Psoas muscle (tissue), 8 donors: ENCODE data around the gene NTRK3. TPM values are rescaled to one million over a fixed set of nuclear protein-coding genes. Genes with fewer than 3 reads are reported as not detected.

Experiments used
- ATAC-seq, 4 donors: fragments of 200-7000 bp; cut with Tn5 transposase; one replicate each; pipeline ENCODE4 v1.9.1; 2020; ENCODE audit warnings: moderate library complexity in 3 of 4, mild to moderate bottlenecking in 2 of 4
- DNase-seq, 2 donors: peaks; one replicate each; pipeline ENCODE4 v3.0.0-alpha.2; 2020
- H3K27ac ChIP-seq: fragments of 200-600 bp; one replicate; pipeline ENCODE4 v1.8.0; 2022
- H3K27me3 ChIP-seq, 3 donors: fragments of 200-600 bp in 1 of 3; one replicate each; pipeline versions ENCODE4 v1.6.1 to v1.8.0; 2013 to 2022; ENCODE audit warnings: low read length in 2 of 3, mild to moderate bottlenecking in 2 of 3, moderate library complexity in 1 of 3; ENCODE audit not compliant: insufficient read depth in 3 of 3
- H3K36me3 ChIP-seq, 2 donors: fragments of 200-600 bp in 1 of 2; one replicate each; pipeline versions ENCODE4 v1.6.1 to v1.8.0; 2013 to 2022; ENCODE audit warnings: low read depth in 1 of 2, mild to moderate bottlenecking in 1 of 2, moderate library complexity in 1 of 2; ENCODE audit not compliant: insufficient read depth in 1 of 2
- H3K4me1 ChIP-seq: fragments of 200-600 bp; one replicate; pipeline ENCODE4 v1.8.0; 2022
- H3K4me3 ChIP-seq: fragments of 200-600 bp; one replicate; pipeline ENCODE4 v1.8.0; 2022; ENCODE audit warnings: mild to moderate bottlenecking
- H3K9me3 ChIP-seq: fragments of 200-600 bp; one replicate; pipeline ENCODE4 v1.8.0; 2022
- CTCF ChIP-seq: fragments of 200-600 bp; IDR thresholded peaks from one replicate; pipeline ENCODE4 v1.8.0; 2022; ENCODE audit warnings: antibody characterized with exemption
- WGBS, 3 donors: extraction: QIAGEN DNeasy Blood & Tissue Kit; methylation state at CpG; one replicate each; pipeline versions ENCODE4 v1.1.6 to v1.1.7; 2013; 5-methylcytosine and 5-hydroxymethylcytosine counted together
- intact Hi-C, 2 donors: fragments of 100-400 bp; cut with DNase I; formaldehyde crosslinking; loops; one replicate each; pipeline versions ENCODE4 v1.11.0 to v1.14.2; 2022
- polyA plus RNA-seq, 3 donors: library from polyadenylated mRNA; stranded (reverse); fragments of 200-250 nt; gene quantifications; one replicate each; pipeline ENCODE4 v1.2.3, GENCODE V29; 2013
- total RNA-seq, 4 donors: library from RNA; stranded (reverse); fragmentation: NEBNext Ultra II Directional in 2 of 4; extraction: Animal tissue kit (Norgen Biotek cat#: 25700) in 2 of 4; gene quantifications; one replicate each; pipeline versions ENCODE4 v1.2.1 to v1.2.4, GENCODE V29; 2021 to 2023
- donor health status: healthy with polysubstance abuse.
- donor health status: DM: no; HTN: no; CAD: no; lungs with moderate emphysema.
- donor health status: Bipolar disorder and iron deficiency.
- donor health status: healthy.
- donor health status: DM: yes; HTN: yes; CAD: no.
- donor health status: DM: no; HTN: no; CAD: no.
- donor health status: DM: no; HTN: no; CAD: no.
- donor health status: DM: yes; HTN: yes; CAD: no.

NTRK3 gene
- total and polyA plus RNA-seq, 7 donors = 0.17 to 1.7 (median 0.57) TPM

DNA sequence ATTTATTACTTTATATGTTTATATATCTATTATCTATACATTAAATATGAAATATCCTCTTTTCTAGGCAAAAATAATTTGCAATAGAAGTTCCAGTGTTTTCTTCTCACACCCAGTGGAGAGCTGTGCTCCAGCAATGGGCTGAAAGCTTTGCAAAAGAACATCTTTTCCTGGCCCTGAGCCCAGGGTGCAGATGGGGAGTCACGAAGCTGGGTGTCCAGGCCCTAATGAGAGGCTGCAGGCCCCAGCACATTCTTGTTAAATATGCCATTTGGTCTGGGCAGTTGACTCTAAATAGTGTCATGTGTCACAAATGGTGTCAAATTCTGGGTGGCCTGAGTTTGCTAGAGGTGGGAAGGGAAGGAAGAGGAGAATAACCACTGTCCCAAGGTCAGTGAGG lies 5.7 kb downstream of the NTRK3 start:
- ATAC-seq = no peak
- H3K36me3 ChIP-seq = no peaks in the 10 kb centered on the region
- TF ChIP-seq CTCF = no peak
- H3K27ac ChIP-seq = no peak overlapping the region
- no peaks in the 10 kb centered on the region for H3K9me3 ChIP-seq
- peaks cover 0 to 37% (median 17%) of the 10 kb centered on the region in 3 donors for H3K27me3 ChIP-seq
- no peak overlapping the region for H3K4me3 ChIP-seq
- intact Hi-C loops = loop anchor here in 1 of 2 donors (5.0 kb wide), 1 partner anchor 1629 kb away; no protein-coding TSS in a partner anchor
- H3K4me1 ChIP-seq = peaks cover 15% of the 10 kb centered on the region
- no peak for DNase-seq
- 6 to 7% (median 6%) methylated on average over 1 of the region's 1 CpG for WGBS, 3 donors

DNA sequence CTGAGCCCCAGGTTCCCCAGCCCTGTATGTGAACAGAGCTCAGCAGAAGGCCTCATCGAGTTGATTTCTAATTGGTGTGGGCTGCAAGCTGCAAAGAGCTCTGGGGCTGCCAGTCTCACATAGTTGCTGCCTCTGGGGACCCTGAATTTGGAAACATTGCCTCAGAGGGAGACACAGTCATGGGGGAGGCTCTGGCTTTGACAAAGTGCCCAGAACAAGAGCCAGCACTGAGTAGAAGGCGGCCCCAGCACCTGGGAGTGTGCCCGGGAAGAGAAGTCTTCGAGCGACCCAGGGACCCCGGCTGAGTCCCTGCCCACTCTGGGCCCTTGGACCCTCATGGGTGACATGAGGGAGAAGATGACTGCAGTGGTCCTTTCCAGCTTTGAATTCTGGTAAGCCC lies 7.3 kb downstream of the NTRK3 start:
- Histone ChIP-seq H3K4me3 (no peak overlapping the region), H3K4me1 (peaks cover 10% of the 10 kb centered on the region), H3K27ac (no peak overlapping the region), H3K27me3 (peaks cover 0 to 21% (median 6%) of the 10 kb centered on the region in 3 donors), H3K9me3 (no peaks in the 10 kb centered on the region), H3K36me3 (no peaks in the 10 kb centered on the region)
- TF ChIP-seq CTCF = no peak
- intact Hi-C loops = loop anchor here (5.0 to 10.0 kb wide), 5 partner anchors 374 to 1627 kb away; no protein-coding TSS in a partner anchor
- ATAC-seq (no peak), DNase-seq (no peak)
- WGBS, 3 donors = 60 to 73% (median 62%) methylated on average over 6 of the region's 6 CpGs

GRCh38 chr15:88247914-88248313 lies 8.6 kb downstream of the NTRK3 start:
- WGBS, 3 donors = 26 to 35% (median 33%) methylated on average over 3 to 4 of the region's 4 CpGs
- DNase-seq = no peak

GRCh38 chr15:88246666-88247446 lies 9.7 kb downstream of the NTRK3 start:
- TF ChIP-seq CTCF = peak; percentile 97
- Histone ChIP-seq H3K27ac (no peak overlapping the region), H3K9me3 (no peaks in the 10 kb centered on the region), H3K27me3 (no peaks in the 10 kb centered on the region), H3K4me1 (peaks cover 10% of the 10 kb centered on the region), H3K36me3 (no peaks in the 10 kb centered on the region), H3K4me3 (no peak overlapping the region)
- ATAC-seq (peak; percentile 87 to 96 (median 92)), DNase-seq (peak; percentile 78 to 89)
- 13 to 17% (median 13%) methylated on average over 25 to 27 of the region's 27 CpGs for WGBS, 3 donors
- intact Hi-C loops = loop anchor here (5.0 to 10.0 kb wide), 5 partner anchors 372 to 1625 kb away; no protein-coding TSS in a partner anchor

More at GRCh38 chr15:88247914-88248313, 8.6 kb downstream of the NTRK3 start:
- H3K27me3 ChIP-seq = peaks cover 0 to 8% (median 0%) of the 10 kb centered on the region in 3 donors
- no peak for TF ChIP-seq CTCF
- H3K36me3 ChIP-seq = no peaks in the 10 kb centered on the region
- H3K9me3 ChIP-seq = no peaks in the 10 kb centered on the region
- no peak overlapping the region for H3K4me3 ChIP-seq
- intact Hi-C loops = loop anchor here (5.0 to 10.0 kb wide), 5 partner anchors 373 to 1626 kb away; no protein-coding TSS in a partner anchor
- H3K27ac ChIP-seq = no peak overlapping the region
- peaks cover 10% of the 10 kb centered on the region for H3K4me1 ChIP-seq
- ATAC-seq = peak in 3 of 4 donors; percentile 33 to 64 (median 55)
